ENCODE measurements around the gene RANBP9. TPM values are rescaled to one million over a fixed set of nuclear protein-coding genes. Genes with fewer than 3 reads are reported as not detected.

RANBP9 gene
- total RNA-seq, 1 donor from 2014 or later: 57.0 TPM

- DNase-seq (ENCODE audit: low read depth): peak; percentile 38
Observed at GRCh38 chr6:13653296-13653695, 58.3 kb downstream of the RANBP9 start.

- DNase-seq (ENCODE audit: low read depth): no peak
Observed at GRCh38 chr6:13649393-13649792, 62.2 kb downstream of the RANBP9 start.

- DNase-seq (ENCODE audit: low read depth): no peak
Observed at GRCh38 chr6:13648850-13649249, 62.8 kb downstream of the RANBP9 start.

DNA sequence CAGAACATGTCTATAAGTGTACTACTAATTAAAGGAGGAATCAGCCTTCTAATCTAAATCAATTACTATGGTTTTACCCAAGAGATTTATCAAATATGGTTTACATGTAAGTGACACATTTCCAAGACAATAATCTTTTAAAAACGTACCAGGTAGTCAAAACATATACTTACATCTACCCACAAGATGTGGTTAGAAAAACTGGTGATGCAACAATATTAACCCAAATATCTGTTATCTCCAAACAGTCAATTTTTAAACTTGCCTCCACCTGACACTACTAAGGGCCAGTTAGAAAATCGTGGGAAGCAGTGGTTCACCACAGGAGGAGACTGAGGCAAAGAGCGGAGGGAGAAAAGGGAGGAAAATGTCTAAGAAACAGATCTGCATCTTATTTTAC, 68.5 kb downstream of the RANBP9 start:
- DNase-seq (ENCODE audit: low read depth): no peak

DNA sequence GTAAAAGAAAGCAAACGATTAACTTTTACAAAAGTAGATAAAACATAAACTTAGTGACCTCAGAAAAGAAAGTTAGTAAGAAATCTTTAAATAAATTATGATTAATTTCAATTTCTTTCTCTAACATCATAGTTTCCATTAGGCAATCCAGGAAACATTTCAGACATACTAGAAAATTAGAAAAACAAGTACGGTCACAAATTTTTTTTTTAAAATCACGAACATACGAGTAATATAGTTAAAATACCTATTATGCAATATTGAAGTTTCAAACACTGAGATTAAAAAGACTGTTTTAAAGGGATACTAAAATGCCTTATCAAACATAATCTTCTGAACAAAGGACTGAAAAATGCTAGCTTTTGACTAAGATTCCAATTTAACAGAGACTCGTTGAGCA, 70.3 kb downstream of the RANBP9 start:
- DNase-seq (ENCODE audit: low read depth): no peak

DNA sequence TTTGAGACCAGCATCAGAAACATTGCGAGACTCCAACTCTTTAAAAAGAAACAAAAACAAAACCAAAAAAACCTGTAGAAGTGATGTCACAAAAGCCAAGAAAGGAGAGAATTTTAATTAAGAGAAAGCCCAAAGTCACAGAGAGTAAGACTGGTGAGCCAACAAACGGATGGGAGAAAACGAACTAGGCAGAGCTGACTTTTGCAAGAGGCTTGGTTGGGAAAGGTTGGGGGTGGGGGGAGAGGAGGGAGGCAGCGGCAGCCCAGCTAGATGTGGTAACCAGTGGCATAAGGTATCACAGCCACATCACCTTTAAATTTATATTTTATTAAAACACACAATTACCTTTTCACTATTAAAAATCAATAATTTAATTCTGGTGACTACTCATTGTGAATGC, 73.0 kb downstream of the RANBP9 start:
- DNase-seq (ENCODE audit: low read depth): no peak

DNA sequence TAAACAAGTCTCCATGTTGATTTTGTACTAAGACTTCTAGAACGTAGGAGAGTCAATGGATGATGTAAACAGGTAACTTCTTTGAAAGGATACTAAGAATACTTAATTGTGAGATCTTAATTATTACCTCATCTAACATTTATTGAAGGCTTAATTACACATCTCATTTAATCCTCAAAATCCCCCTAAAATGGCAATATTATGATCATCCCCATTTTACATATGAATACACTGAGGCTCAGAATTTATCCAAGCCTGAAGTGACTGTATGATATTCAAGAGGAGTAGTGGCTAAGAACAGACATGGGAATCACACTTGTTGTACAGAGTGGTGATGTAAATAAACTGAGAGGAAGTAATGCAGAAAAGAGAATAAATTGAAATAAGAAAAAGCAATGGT, 73.6 kb downstream of the RANBP9 start:
- DNase-seq (ENCODE audit: low read depth): no peak

- DNase-seq (ENCODE audit: low read depth): no peak
Observed at GRCh38 chr6:13635948-13636658, 75.5 kb downstream of the RANBP9 start.

GRCh38 chr6:13633343-13633742, 78.3 kb downstream of the RANBP9 start:
- DNase-seq (ENCODE audit: low read depth): no peak

- no peak for DNase-seq (ENCODE audit: low read depth)
Observed at GRCh38 chr6:13630499-13630898, 81.1 kb downstream of the RANBP9 start.

DNA sequence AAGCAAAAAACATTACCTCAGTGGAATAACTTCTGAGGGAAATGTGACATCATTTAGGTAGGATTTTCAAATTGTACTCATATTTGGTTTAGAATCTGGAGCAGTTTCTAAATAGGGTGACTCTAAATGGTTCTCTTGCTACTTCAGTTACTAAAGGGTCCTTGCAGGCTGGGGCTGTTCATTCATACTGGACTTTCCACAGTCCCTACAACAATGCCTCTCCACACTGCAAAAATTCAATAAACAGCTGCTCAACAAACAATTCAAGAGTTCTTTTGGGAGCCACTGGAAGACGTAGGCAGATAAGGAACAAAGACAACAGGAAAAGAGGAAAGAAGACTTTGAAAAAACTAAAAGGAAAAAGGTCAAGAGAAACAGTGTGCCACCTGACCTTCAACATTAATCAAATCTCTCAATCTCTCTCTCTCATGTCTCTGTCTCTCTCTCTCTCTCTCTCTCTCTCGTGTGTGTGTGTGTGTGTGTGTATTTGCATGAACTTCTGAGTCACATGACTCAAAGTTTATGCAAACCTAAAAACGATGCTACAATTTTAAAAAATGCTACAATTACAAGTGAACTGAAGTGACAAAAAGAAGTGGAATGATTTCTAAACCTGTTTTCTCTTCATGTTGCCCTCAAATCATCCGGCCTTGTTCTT, 82.0 kb downstream of the RANBP9 start:
- no peak for DNase-seq (ENCODE audit: low read depth)

- DNase-seq (ENCODE audit: low read depth): peak; percentile 49
Observed at GRCh38 chr6:13624871-13625288, 86.8 kb downstream of the RANBP9 start.

- DNase-seq (ENCODE audit: low read depth): no peak
Observed at GRCh38 chr6:13617066-13617465, 94.6 kb downstream of the RANBP9 start.

- DNase-seq (ENCODE audit: low read depth): peak; percentile 13
Observed at GRCh38 chr6:13615792-13616120, 95.9 kb downstream of the RANBP9 start.

DNA sequence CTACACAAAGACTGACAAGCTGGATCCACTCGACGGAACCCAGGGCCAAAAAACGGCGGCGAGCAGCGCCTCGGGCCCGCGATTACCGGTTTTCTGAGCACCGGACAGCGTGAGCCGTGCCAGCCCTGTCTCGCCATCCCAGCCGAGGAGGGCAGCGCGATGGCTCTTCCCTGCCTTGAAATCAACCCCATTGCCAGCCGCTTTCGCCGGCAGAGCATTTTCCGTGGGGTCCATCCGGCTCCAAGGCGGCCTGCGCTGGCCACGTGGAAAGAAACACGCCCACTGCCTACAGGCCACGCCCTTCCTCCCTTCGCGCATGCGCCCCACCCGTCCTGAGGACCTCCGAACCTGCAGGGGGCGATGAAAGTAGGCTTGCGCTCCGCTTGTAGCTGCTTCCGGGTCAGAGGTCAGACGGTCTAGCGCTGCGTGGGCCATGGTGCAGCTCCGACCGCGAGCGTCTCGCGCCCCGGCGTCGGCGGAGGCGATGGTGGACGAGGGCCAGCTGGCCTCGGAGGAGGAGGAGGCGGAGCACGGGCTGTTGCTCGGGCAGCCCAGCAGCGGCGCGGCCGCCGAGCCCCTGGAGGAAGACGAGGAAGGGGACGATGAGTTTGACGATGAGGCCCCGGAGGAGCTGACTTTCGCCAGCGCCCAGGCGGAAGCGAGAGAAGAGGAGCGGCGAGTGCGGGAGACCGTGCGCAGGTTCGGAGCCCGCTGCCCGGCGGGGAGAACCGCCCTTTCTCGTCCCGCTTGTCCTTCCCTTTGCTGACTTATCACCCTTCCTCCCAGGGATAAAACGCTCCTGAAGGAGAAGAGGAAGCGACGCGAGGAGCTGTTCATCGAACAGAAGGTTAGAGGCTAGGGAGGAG, 96.5 kb downstream of the RANBP9 start, which contains the start of gene NOL7:
NOL7 (plus strand) TSS at position 410 of the 866 bp plus-strand sequence; CDS start at position 434, 24 bp downstream.
- peak; percentile 94 for DNase-seq (ENCODE audit: low read depth)

DNA sequence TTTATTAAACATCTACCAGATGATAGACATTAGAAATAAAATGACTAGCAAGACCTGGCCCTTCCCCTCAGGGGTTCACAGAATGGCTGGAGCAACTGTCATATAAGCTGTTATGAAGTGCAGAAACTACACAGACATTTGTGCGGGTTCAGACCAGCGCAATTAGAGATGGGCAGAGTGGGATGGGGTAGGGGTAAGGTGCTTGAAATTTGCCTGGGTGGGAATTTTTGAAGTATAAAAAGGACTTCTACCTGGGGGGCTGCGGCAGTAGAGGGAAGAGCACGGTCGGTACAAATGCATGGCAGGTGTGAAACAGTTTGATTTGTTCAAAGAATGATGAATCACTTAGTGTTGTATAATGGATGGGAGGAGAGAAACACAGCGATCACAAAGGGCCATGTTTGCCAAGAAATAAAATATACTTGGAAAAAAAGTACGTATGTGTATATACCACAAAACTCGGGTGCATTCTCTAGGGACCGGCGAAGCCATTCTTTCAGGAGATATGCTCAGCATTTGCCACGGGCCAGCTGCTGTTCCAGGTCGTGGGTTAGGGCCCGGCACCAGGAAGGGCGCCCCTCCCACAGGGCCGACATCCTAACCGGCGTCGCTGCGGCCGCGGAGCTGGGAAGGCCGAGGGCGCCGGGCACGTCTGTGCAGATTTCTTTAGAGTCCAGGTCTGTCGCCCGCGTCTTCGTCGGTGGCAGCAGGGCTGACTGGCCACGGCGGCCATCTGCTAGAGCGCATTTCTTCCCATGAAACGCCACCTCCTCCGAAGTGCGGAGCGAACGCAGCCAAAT, 97.3 kb downstream of the RANBP9 start:
- peak; percentile 31 for DNase-seq (ENCODE audit: low read depth)

GRCh38 chr6:13613029-13613594, 98.5 kb downstream of the RANBP9 start:
- DNase-seq (ENCODE audit: low read depth): no peak

GRCh38 chr6:13611715-13612114, 99.9 kb downstream of the RANBP9 start:
- no peak for DNase-seq (ENCODE audit: low read depth)

DNA sequence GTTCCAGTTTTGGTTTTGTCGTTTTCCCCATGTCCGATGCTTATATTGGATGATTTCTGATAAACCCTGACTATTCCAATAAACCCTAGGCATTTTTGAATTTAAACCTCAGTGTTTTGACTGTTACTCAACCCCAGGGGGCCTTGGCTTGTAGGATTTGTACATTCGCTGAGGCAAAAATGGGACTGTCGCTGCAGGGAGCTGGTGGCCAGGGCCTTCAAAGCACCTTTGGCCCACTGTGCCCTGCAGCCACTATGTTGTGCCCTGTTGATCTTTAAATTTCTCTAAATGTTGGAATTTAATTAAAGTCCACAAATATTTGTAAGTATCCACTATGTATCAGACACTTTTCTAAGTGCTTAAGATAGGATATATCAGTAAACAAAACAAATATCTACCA, 106.0 kb downstream of the RANBP9 start:
- no peak for DNase-seq (ENCODE audit: low read depth)

DNA sequence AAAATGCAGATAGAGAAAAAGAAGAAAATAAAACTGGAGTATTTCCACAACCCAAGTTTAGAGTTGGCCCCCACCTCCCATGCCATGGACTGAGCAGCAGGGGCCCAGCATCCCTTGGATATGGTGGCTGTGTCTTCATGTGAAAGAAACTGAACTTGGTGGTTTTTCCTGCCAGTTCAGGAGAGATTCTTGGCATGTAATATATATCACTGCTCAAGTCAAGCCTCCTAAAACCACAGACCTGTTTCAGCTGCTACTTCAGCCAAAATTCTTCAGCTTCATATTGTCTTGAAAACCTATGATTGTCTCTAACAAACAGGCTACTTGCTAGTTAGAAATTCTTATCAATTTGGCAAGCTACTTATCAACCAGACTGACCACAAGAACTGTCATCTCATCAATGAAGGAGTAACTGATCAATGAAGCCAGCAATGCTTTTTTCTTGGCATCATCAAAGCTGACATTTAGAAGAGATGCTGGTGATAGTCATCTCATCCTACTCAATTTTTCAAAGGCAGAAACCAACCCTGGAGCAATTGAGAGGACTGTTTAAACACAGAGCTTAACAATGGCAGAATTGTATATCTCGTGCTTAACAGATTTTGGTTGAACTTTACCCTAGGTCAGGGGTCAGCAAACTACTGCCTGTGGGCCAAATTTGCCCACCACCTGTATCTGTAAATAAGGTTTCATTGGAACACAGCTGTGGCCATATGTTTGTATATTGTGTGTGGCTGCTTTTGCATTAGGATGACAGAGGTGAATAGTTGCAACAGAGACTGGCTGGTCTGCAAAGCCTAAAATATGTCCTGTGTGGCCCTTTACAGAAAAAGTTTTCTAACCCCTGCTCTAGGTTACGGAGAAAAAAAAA, 106.9 kb downstream of the RANBP9 start:
- DNase-seq (ENCODE audit: low read depth): no peak
